SH-SY5Y (cell line): ENCODE measurements around the gene GARIN1A.

ENCODE experiments used
- GATA2 ChIP-seq: IDR thresholded peaks from 2 replicates; pipeline ENCODE4 v1.6.1; 2011; ENCODE audit warnings: mild to moderate bottlenecking, low read depth, low read length
- GATA3 ChIP-seq: IDR thresholded peaks from 2 replicates; pipeline ENCODE4 v1.6.1; 2011; ENCODE audit warnings: low read depth, mild to moderate bottlenecking, low read length, moderate library complexity

GARIN1A gene

DNA sequence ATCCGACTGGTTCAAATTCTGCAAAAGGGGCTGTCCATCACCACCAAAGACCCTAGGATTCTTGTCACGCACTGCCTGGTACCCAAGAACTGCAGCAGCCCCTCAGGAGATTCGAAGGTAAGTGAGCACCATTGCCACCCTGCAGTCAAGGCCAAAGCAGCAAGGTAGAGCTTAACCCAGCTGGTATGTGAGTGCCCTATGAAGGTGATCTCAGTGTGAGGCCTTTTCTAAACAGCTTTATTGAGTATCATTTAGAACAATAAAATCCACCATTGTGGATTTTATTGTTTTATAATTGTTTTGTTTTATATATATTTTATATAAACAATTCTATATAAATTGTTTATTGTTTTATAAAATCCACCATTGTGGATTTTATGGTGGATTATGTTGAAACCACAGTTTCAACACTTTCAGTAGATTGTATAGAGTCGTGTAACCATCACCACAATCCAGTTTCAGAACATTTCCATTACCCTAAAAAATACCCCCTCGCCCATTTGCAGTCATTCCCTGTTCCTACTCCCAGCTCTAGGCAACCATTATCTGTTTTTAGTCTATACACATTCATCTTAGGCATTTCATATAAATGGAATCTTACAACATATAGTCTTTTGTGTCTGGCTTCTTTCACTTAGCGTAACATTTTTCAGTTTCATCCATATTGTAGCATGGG lies 47.0 kb downstream of the GARIN1A start:
- TF ChIP-seq GATA2: no peak
- TF ChIP-seq GATA3: no peak

GRCh38 chr7:128721376-128721775 lies 49.3 kb downstream of the GARIN1A start:
- TF ChIP-seq GATA2 (0 out of 2 replicates have a peak, but pooled peaks have one; percentile 29), GATA3 (peak; percentile 77)
